IMR-90 (cell line): ENCODE measurements around the gene RUFY2.

Experiments used
- MAZ ChIP-seq: IDR thresholded peaks from 2 replicates; pipeline ENCODE4 v1.6.1; 2012; ENCODE audit warnings: low read depth, mild to moderate bottlenecking, low read length, improper control_type of control experiment, moderate library complexity, borderline replicate concordance
- MXI1 ChIP-seq: IDR thresholded peaks from 2 replicates; pipeline ENCODE4 v1.6.1; 2012; ENCODE audit warnings: low read depth, mild to moderate bottlenecking, low read length, moderate library complexity, borderline replicate concordance
- NFE2L2 ChIP-seq: fragments of 150-350 bp; IDR thresholded peaks from 2 replicates; pipeline ENCODE4 v1.6.1; 2016; ENCODE audit warnings: low read depth, mild to moderate bottlenecking, low read length
- POLR2A ChIP-seq: IDR thresholded peaks from 2 replicates; pipeline ENCODE4 v1.6.1; 2012; ENCODE audit warnings: mild to moderate bottlenecking, low read depth, low read length
- RAD21 ChIP-seq: IDR thresholded peaks from 2 replicates; pipeline ENCODE4 v1.6.1; 2012; ENCODE audit warnings: low read length, improper control_type of control experiment
- SMC3 ChIP-seq: fragments of 150-350 bp; IDR thresholded peaks from 2 replicates; pipeline ENCODE4 v1.6.1; 2016; ENCODE audit warnings: low read depth, mild to moderate bottlenecking, antibody characterized with exemption, low read length, moderate library complexity
- TF ChIP-seq, protein P1 (sequence below): conservative IDR thresholded peaks from 2 replicates; pipeline ENCODE4 v1.5.1; 2012; ENCODE audit warnings: mild to moderate bottlenecking, low read depth, low read length, improper control_type of control experiment
- TF ChIP-seq, protein P2 (sequence below): fragments of 150-350 bp; IDR thresholded peaks from 2 replicates; pipeline ENCODE4 v1.6.1; 2016; ENCODE audit warnings: low read depth, mild to moderate bottlenecking, low read length, moderate library complexity, borderline replicate concordance
- TF ChIP-seq, protein P3 (sequence below): fragments of 150-350 bp; IDR thresholded peaks from 2 replicates; pipeline ENCODE4 v1.6.1; 2017; ENCODE audit warnings: mild to moderate bottlenecking, antibody characterized with exemption, low read length, low read depth

DNA sequence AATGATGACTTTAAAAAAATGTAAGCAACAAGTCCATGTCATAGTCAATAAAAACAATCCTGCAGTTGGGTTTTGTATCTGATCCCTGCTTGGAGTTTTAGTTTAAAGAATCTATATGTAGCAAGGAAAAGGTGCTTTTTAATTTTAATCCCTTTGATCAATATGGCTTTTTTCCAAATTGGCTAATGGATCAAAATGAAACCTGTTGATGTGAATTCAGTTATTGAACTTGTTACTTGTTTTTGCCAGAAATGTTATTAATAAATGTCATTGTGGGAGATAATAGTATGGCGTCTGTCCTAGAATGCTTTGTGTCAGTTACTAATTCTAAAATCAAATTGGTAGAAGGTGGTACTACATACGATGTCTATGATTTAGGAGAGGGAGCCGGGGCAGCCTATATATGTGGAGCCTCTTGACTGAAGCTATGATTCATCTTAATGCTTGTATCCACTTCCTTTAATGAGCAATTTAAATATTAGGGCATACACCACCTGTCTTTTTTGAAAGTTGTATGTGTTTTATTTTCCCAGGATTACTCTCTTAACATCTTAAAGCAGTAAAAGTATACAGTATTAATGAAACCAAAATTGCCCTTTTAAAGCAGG is 64.1 kb downstream of the RUFY2 start:
- TF ChIP-seq, protein P1, sequence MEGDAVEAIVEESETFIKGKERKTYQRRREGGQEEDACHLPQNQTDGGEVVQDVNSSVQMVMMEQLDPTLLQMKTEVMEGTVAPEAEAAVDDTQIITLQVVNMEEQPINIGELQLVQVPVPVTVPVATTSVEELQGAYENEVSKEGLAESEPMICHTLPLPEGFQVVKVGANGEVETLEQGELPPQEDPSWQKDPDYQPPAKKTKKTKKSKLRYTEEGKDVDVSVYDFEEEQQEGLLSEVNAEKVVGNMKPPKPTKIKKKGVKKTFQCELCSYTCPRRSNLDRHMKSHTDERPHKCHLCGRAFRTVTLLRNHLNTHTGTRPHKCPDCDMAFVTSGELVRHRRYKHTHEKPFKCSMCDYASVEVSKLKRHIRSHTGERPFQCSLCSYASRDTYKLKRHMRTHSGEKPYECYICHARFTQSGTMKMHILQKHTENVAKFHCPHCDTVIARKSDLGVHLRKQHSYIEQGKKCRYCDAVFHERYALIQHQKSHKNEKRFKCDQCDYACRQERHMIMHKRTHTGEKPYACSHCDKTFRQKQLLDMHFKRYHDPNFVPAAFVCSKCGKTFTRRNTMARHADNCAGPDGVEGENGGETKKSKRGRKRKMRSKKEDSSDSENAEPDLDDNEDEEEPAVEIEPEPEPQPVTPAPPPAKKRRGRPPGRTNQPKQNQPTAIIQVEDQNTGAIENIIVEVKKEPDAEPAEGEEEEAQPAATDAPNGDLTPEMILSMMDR: no peak
- TF ChIP-seq MAZ: no peak
- no peak for TF ChIP-seq RAD21
- TF ChIP-seq POLR2A: no peak
- TF ChIP-seq, protein P2, sequence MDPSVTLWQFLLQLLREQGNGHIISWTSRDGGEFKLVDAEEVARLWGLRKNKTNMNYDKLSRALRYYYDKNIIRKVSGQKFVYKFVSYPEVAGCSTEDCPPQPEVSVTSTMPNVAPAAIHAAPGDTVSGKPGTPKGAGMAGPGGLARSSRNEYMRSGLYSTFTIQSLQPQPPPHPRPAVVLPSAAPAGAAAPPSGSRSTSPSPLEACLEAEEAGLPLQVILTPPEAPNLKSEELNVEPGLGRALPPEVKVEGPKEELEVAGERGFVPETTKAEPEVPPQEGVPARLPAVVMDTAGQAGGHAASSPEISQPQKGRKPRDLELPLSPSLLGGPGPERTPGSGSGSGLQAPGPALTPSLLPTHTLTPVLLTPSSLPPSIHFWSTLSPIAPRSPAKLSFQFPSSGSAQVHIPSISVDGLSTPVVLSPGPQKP: no peak
- no peak for TF ChIP-seq SMC3
- no peak for TF ChIP-seq MXI1
- no peak for TF ChIP-seq NFE2L2
- TF ChIP-seq, protein P3, sequence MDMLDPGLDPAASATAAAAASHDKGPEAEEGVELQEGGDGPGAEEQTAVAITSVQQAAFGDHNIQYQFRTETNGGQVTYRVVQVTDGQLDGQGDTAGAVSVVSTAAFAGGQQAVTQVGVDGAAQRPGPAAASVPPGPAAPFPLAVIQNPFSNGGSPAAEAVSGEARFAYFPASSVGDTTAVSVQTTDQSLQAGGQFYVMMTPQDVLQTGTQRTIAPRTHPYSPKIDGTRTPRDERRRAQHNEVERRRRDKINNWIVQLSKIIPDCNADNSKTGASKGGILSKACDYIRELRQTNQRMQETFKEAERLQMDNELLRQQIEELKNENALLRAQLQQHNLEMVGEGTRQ: no peak
